ENCODE measurements around the gene PPFIBP1.
"Not testable (repeated sequence)": the region's sequence is repeated elsewhere in the genome, so short reads cannot be mapped to it uniquely, and the experiment has no call there.

DNA sequence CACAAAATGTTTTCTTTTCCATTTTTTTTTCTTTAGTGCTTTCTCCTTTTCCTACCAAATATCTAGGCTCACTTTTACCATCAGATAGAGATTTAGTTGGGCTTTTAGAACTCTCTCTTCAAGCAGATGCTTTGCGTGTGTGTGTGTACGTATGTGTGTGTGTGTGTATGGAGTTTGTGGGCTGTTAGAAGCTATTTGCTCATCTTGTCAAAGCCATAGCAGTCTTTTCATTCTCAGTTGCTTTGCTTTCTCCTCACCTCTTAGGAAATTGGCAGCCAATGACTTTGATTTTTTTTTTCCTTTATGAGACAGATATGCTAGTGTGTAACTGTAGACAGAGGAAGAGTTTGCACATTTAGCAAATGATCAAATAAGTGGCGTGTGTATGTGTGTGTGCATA is 57.8 kb downstream of the PPFIBP1 start:
- TF ChIP-seq POLR2A (IDR thresholded peaks at IDR 0.05) = not testable (repeated sequence)
- TF ChIP-seq, protein P1, sequence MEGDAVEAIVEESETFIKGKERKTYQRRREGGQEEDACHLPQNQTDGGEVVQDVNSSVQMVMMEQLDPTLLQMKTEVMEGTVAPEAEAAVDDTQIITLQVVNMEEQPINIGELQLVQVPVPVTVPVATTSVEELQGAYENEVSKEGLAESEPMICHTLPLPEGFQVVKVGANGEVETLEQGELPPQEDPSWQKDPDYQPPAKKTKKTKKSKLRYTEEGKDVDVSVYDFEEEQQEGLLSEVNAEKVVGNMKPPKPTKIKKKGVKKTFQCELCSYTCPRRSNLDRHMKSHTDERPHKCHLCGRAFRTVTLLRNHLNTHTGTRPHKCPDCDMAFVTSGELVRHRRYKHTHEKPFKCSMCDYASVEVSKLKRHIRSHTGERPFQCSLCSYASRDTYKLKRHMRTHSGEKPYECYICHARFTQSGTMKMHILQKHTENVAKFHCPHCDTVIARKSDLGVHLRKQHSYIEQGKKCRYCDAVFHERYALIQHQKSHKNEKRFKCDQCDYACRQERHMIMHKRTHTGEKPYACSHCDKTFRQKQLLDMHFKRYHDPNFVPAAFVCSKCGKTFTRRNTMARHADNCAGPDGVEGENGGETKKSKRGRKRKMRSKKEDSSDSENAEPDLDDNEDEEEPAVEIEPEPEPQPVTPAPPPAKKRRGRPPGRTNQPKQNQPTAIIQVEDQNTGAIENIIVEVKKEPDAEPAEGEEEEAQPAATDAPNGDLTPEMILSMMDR (IDR thresholded peaks at IDR 0.05) = not testable (repeated sequence)
